Kidney epithelial cell (primary cell): ENCODE measurements around the gene OR6K2. TPM values are rescaled to one million over a fixed set of nuclear protein-coding genes. Genes with fewer than 3 reads are reported as not detected.

Experiments used
- DNase-seq: peaks from one replicate; pipeline ENCODE4 v3.0.0-alpha.2; 2010; ENCODE audit warnings: low read depth
- H3K27me3 ChIP-seq: 2 replicates; pipeline ENCODE4 v1.6.0; 2011; ENCODE audit warnings: low read length; ENCODE audit not compliant: control insufficient read depth, insufficient read depth
- H3K36me3 ChIP-seq: 2 replicates; pipeline ENCODE4 v1.5.1; 2011; ENCODE audit warnings: low read length; ENCODE audit not compliant: control insufficient read depth, insufficient read depth
- H3K4me3 ChIP-seq: 2 replicates; pipeline ENCODE4 v1.5.1; 2011; ENCODE audit warnings: low read depth, mild to moderate bottlenecking, control low read depth, low read length
- total RNA-seq: library from RNA; depleted of rRNA; stranded (reverse); fragments of >200 nt; gene quantifications from 2 replicates; pipeline ENCODE4 v1.2.3, GENCODE V29; 2015
- TF ChIP-seq, protein P1 (sequence below): IDR thresholded peaks from 2 replicates; pipeline ENCODE4 v1.5.1; 2011; ENCODE audit warnings: mild to moderate bottlenecking, moderate library complexity, low read length, control low read depth, inconsistent platforms; ENCODE audit not compliant: insufficient read depth, poor library complexity, severe bottlenecking

Gene OR6K2
- total RNA-seq, 1 donor from 2014 or later: not detected

DNA sequence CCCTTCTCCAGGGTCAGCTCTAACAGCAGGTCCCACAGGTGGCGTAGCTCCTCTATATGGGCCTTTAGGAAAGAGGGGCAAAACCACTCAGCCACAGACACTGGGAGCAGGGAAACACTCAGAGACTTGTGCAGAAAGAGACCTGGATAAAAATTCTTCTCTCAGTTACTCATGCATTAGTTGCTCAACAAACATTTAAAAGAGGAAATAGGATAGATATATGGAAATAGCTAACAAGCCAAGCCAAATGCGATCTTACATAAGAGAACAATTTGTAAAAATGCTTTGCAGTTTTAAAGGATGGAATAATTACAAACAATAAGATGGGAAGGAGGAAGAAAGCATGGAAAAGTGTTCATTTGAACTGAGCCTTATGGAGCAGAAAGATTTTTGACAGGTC is 18.8 kb downstream of the OR6K2 start:
- H3K36me3 ChIP-seq: no peaks in the 10 kb centered on the region
- no peak for DNase-seq
- no peaks in the 10 kb centered on the region for H3K27me3 ChIP-seq
- TF ChIP-seq, protein P1, sequence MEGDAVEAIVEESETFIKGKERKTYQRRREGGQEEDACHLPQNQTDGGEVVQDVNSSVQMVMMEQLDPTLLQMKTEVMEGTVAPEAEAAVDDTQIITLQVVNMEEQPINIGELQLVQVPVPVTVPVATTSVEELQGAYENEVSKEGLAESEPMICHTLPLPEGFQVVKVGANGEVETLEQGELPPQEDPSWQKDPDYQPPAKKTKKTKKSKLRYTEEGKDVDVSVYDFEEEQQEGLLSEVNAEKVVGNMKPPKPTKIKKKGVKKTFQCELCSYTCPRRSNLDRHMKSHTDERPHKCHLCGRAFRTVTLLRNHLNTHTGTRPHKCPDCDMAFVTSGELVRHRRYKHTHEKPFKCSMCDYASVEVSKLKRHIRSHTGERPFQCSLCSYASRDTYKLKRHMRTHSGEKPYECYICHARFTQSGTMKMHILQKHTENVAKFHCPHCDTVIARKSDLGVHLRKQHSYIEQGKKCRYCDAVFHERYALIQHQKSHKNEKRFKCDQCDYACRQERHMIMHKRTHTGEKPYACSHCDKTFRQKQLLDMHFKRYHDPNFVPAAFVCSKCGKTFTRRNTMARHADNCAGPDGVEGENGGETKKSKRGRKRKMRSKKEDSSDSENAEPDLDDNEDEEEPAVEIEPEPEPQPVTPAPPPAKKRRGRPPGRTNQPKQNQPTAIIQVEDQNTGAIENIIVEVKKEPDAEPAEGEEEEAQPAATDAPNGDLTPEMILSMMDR: no peak
- H3K4me3 ChIP-seq: no peak overlapping the region

DNA sequence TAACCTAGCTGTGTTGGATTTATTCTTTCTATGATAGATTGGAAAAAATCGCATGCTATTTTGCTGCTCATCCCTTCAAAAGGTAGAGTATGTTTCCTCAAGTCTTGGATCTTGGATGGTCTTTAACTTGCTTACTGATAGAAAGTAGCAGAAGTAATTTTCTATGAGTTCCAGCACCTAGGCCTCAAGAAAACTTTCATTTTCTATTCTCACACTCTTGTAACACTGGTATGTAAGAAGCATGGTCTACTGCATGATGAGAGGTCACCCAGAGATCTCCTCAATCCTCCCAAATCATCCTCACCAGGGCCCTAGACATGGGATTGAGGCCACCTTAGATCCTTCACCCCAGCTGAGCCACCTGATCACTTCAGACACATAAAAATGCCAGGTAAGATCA is 21.2 kb downstream of the OR6K2 start:
- TF ChIP-seq, protein P1: no peak
- no peaks in the 10 kb centered on the region for H3K27me3 ChIP-seq
- no peaks in the 10 kb centered on the region for H3K36me3 ChIP-seq
- no peak overlapping the region for H3K4me3 ChIP-seq
- no peak for DNase-seq

DNA sequence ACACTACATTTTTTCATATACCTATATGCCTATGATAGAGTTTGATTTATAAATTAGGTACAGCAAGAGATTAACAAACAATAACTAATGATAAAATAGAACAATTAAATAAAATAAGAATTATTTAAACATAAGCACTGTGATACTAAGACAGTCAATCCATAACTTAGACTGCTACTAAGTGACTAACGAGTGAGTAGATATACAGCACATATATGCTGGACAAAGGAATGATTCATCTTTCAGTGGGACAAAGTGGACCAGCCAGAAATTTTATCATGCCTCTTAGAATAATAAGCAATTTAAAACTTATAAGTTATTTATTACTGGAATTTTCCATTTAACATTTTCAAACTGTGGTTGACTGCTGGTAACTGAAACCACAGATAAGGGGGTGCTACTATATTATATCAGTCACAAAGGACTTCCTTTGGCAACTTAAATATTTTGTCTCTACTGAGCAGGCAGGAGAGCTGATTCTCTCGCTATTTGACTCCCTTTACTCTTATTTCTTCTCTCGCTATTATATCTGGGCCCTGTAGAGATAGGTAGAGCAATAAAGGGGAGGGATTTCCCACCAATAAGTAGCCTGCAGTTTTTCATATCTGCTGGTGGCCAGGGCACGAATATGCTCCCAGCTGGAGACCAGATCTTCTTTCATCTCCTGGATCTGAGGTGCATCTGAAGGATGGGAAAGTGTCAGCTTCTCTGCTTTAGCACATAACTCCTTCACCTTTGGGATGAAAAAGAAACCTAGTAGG is 24.7 kb downstream of the OR6K2 start:
- Histone ChIP-seq H3K27me3 (no peaks in the 10 kb centered on the region), H3K36me3 (no peaks in the 10 kb centered on the region), H3K4me3 (no peak overlapping the region)
- TF ChIP-seq, protein P1: no peak
- DNase-seq: no peak

DNA sequence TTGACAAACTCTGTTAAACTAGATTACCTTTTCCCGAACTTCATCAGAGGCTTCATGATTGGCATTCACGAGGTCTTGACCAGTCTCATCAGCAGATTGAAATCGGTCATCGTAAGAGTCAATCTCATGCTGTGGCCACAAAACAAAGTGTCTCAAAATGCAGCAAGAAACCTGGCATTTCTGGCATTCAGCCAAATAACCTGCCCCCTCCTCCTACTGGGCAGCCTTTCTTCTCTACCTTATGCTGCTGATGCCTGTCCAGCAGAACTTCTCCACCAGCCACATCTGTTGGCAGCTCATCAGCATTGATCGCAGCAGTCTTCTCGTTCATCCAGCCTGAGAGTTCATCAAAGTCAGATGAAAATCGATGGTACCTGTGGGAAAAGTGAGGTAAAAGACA is 26.1 kb downstream of the OR6K2 start:
- Histone ChIP-seq H3K4me3 (no peak overlapping the region), H3K36me3 (no peaks in the 10 kb centered on the region), H3K27me3 (no peaks in the 10 kb centered on the region)
- TF ChIP-seq, protein P1: no peak
- no peak for DNase-seq

DNA sequence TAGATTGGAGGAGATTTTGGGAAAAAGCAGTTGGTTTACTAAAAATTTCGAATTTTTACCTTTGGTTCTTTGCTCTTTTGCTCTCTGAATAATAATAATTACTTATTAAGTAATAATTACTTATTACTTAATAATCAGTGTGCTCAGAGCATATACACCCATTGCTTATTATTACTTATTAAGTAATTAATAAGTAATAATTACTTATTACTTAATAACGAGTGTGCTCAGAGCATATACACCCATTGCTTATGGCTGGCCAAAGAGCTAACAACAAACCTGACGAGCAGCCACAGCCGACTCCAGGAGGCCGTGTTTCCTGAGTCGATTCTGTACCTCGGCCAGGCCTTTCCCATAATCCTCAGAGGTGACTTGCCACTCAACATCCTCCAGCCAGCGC is 34.4 kb downstream of the OR6K2 start:
- Histone ChIP-seq H3K27me3 (no peaks in the 10 kb centered on the region), H3K4me3 (no peak overlapping the region), H3K36me3 (no peaks in the 10 kb centered on the region)
- no peak for DNase-seq
- TF ChIP-seq, protein P1: no peak

DNA sequence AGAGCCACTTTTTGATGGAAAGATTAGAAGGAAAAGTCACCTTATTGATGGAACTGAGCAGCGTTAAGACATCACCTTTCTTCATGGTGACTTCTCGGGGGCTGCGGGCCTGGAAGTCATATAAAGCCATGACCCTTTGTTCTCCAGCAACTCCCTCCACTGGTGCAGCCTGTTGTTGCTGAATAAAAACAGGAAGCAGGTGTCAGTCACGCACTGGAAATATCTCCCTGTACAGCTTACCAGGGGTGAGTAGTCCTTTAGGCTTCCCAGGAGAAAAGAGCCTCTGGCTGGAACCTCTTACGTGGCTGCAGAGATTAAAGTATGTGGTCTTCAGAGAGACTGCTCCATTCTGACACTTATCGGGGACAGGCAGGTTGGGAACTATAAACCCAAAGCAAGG is 45.9 kb downstream of the OR6K2 start:
- DNase-seq: no peak
- TF ChIP-seq, protein P1: no peak
- Histone ChIP-seq H3K4me3 (no peak overlapping the region), H3K27me3 (no peaks in the 10 kb centered on the region), H3K36me3 (no peaks in the 10 kb centered on the region)
